ENCODE results near the gene ABCA2. TPM values are rescaled to one million over a fixed set of nuclear protein-coding genes. Genes with fewer than 3 reads are reported as not detected.
A peak's percentile ranks its signal among the peaks of the same experiment; 100 is the strongest.

Gene ABCA2
- total RNA-seq, 1 experiment from 2014 or later: 27.0 TPM

DNA sequence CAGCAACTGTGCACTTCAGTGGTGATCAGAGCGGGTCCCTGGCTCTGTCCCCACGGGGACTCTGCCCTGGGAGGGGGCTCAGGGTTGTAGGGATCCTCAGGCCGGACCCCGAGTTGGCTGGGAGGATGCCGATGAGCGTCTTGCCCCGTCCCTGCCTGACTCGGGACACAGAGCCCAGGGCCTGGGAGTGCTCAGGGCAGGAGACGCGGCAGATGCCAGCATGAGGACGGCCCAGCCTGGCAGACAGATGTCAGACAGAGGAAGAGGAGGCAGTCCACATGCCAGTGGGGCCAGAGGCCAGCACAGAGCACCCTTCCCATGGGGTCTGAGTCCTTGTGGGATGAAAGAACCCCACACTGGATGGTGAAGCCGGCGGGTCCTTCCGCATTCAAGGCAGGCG, 64.7 kb downstream of the ABCA2 start:
- DNase-seq (ENCODE audit: low read depth, low spot score) (no peak), ATAC-seq (no peak)
- POLR2A ChIA-PET: no interaction called here
- no peak overlapping the region for H3K27ac ChIP-seq (ENCODE audit: low read length)
- no peak overlapping the region for H3K4me3 ChIP-seq (ENCODE audit: low read depth in 2 of 2, low read length in 2 of 2)
- no TSS peak for BruUV-seq (replicated peaks)
- CTCF ChIA-PET: no interaction called here
- H3K4me1 ChIP-seq (ENCODE audit: control insufficient read depth, insufficient read depth, low read length): peaks cover 5% of the 10 kb centered on the region; the same call in 1 of the 2 replicates
- TF ChIP-seq TCF7L2 (IDR thresholded peaks at IDR 0.05; ENCODE audit: low read depth, low read length): no peak
- TF ChIP-seq, protein P1, sequence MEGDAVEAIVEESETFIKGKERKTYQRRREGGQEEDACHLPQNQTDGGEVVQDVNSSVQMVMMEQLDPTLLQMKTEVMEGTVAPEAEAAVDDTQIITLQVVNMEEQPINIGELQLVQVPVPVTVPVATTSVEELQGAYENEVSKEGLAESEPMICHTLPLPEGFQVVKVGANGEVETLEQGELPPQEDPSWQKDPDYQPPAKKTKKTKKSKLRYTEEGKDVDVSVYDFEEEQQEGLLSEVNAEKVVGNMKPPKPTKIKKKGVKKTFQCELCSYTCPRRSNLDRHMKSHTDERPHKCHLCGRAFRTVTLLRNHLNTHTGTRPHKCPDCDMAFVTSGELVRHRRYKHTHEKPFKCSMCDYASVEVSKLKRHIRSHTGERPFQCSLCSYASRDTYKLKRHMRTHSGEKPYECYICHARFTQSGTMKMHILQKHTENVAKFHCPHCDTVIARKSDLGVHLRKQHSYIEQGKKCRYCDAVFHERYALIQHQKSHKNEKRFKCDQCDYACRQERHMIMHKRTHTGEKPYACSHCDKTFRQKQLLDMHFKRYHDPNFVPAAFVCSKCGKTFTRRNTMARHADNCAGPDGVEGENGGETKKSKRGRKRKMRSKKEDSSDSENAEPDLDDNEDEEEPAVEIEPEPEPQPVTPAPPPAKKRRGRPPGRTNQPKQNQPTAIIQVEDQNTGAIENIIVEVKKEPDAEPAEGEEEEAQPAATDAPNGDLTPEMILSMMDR (IDR thresholded peaks at IDR 0.05): no peak
- TF ChIP-seq, protein P2, sequence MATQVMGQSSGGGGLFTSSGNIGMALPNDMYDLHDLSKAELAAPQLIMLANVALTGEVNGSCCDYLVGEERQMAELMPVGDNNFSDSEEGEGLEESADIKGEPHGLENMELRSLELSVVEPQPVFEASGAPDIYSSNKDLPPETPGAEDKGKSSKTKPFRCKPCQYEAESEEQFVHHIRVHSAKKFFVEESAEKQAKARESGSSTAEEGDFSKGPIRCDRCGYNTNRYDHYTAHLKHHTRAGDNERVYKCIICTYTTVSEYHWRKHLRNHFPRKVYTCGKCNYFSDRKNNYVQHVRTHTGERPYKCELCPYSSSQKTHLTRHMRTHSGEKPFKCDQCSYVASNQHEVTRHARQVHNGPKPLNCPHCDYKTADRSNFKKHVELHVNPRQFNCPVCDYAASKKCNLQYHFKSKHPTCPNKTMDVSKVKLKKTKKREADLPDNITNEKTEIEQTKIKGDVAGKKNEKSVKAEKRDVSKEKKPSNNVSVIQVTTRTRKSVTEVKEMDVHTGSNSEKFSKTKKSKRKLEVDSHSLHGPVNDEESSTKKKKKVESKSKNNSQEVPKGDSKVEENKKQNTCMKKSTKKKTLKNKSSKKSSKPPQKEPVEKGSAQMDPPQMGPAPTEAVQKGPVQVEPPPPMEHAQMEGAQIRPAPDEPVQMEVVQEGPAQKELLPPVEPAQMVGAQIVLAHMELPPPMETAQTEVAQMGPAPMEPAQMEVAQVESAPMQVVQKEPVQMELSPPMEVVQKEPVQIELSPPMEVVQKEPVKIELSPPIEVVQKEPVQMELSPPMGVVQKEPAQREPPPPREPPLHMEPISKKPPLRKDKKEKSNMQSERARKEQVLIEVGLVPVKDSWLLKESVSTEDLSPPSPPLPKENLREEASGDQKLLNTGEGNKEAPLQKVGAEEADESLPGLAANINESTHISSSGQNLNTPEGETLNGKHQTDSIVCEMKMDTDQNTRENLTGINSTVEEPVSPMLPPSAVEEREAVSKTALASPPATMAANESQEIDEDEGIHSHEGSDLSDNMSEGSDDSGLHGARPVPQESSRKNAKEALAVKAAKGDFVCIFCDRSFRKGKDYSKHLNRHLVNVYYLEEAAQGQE (IDR thresholded peaks at IDR 0.05; ENCODE audit: insufficient read depth in 1 of 2, low read depth in 2 of 2, low read length in 1 of 2): no peak
- no peak for TF ChIP-seq POLR2AphosphoS5 (IDR thresholded peaks at IDR 0.05; ENCODE audit: low read depth, low read length)
- TF ChIP-seq SIN3A (IDR thresholded peaks at IDR 0.05; ENCODE audit: borderline replicate concordance, insufficient read depth, low read depth, low read length): no peak
- H3K9me3 ChIP-seq (ENCODE audit: control insufficient read depth, insufficient read depth, low read depth, low read length): no peaks in the 10 kb centered on the region
- in situ Hi-C loops (cut with HindIII; ENCODE audit: low pct_unique_long_range_greater_than_20kb, low sequenced_read_pairs) (no loop called here), intact Hi-C loops (cut with micrococcal nuclease; ENCODE audit: unreplicated experiment) (no loop called here)
- H3K27me3 ChIP-seq (ENCODE audit: control insufficient read depth, insufficient read depth, low read length): no peaks in the 10 kb centered on the region
- H3K36me3 ChIP-seq (ENCODE audit: control insufficient read depth, insufficient read depth, low read length): no peaks in the 10 kb centered on the region

DNA sequence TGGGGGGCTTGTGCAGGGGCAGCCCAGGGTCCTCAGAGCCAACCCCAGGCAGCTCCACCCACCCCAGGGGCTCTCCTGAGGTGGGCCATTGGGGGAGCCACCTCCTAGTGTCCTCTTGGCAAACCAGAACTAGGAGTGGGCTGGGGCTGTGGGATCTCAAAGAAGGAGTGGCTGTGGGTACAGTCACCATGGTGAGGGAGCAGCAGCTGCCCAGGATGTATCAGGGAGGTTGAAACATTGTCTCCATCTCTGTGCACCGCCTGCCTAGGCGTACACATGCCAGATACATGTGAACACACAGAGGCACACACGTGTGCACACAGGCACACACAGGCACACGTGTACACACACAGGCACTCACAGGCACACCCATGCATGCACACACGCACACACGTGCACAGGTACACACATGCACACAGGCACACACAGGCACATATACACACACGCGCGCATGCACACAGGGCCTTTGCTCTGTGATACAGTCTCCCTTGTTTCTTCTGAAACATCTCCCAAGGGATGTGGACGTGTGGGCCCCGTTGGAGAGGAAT, 65.3 kb downstream of the ABCA2 start:
- ChIA-PET POLR2A (no interaction called here), CTCF (no interaction called here)
- intact Hi-C loops (cut with micrococcal nuclease; ENCODE audit: unreplicated experiment): no loop called here
- Histone ChIP-seq H3K27ac (ENCODE audit: low read length) (no peak overlapping the region), H3K27me3 (ENCODE audit: control insufficient read depth, insufficient read depth, low read length) (no peaks in the 10 kb centered on the region), H3K4me3 (ENCODE audit: low read depth in 2 of 2, low read length in 2 of 2) (no peak overlapping the region), H3K9me3 (ENCODE audit: control insufficient read depth, insufficient read depth, low read depth, low read length) (no peaks in the 10 kb centered on the region), H3K4me1 (ENCODE audit: control insufficient read depth, insufficient read depth, low read length) (peaks cover 5% of the 10 kb centered on the region; the same call in 1 of the 2 replicates), H3K36me3 (ENCODE audit: control insufficient read depth, insufficient read depth, low read length) (no peaks in the 10 kb centered on the region)
- no peak; the same call in 1 of the 2 replicates for ATAC-seq
- in situ Hi-C loops (cut with HindIII; ENCODE audit: low pct_unique_long_range_greater_than_20kb, low sequenced_read_pairs): no loop called here
- no TSS peak for BruUV-seq (replicated peaks)
- TF ChIP-seq, protein P1 (IDR thresholded peaks at IDR 0.05): no peak
- TF ChIP-seq, protein P2 (IDR thresholded peaks at IDR 0.05; ENCODE audit: insufficient read depth in 1 of 2, low read depth in 2 of 2, low read length in 1 of 2): 0 out of 4 replicates have a peak, but pooled peaks of 1 of the 2 experiments have one; percentile 10
- no peak for TF ChIP-seq POLR2AphosphoS5 (IDR thresholded peaks at IDR 0.05; ENCODE audit: low read depth, low read length)
- no peak for DNase-seq (ENCODE audit: low read depth, low spot score)
